GM19025 (cell line): ENCODE data around the gene RPS19BP1.
"Not testable (repeated sequence)": the region's sequence is repeated elsewhere in the genome, so short reads cannot be mapped to it uniquely, and the experiment has no call there.

Experiments used
- ATAC-seq: cut with Tn5 transposase; IDR thresholded peaks from one replicate; pipeline ENCODE4 v1.9.1; 2021; ENCODE audit warnings: mild to moderate bottlenecking, low read depth, moderate library complexity; ENCODE audit not compliant: unreplicated experiment

The RPS19BP1 gene

GRCh38 chr22:39515266-39516050, 17.1 kb downstream of the RPS19BP1 start:
- no peak for ATAC-seq

- ATAC-seq: no peak
Measured at GRCh38 chr22:39514373-39514973, 18.1 kb downstream of the RPS19BP1 start.

- ATAC-seq: no peak
Measured at GRCh38 chr22:39513791-39514190, 18.8 kb downstream of the RPS19BP1 start.

- no peak for ATAC-seq
Measured at GRCh38 chr22:39512026-39512425, 20.5 kb downstream of the RPS19BP1 start.

GRCh38 chr22:39511226-39511625, 21.3 kb downstream of the RPS19BP1 start:
- ATAC-seq: no peak

- ATAC-seq: no peak
Measured at GRCh38 chr22:39510529-39511149, 21.9 kb downstream of the RPS19BP1 start.

GRCh38 chr22:39508393-39508792, 24.2 kb downstream of the RPS19BP1 start:
- ATAC-seq: no peak

GRCh38 chr22:39507021-39507420, 25.5 kb downstream of the RPS19BP1 start:
- ATAC-seq: not testable (repeated sequence)

GRCh38 chr22:39504071-39504470, 28.5 kb downstream of the RPS19BP1 start:
- ATAC-seq: no peak

- ATAC-seq: no peak
Measured at GRCh38 chr22:39503630-39504029, 28.9 kb downstream of the RPS19BP1 start.

GRCh38 chr22:39502789-39503409, 29.6 kb downstream of the RPS19BP1 start:
- ATAC-seq: no peak

GRCh38 chr22:39502109-39502788, 30.3 kb downstream of the RPS19BP1 start, which contains the start of gene MIEF1:
TSS of gene MIEF1 (plus strand) at chr22:39502290. CDS start at chr22:39511295, 9,005 bp downstream.
- ATAC-seq: peak; percentile 95

- ATAC-seq: no peak
Measured at GRCh38 chr22:39501644-39502108, 30.9 kb downstream of the RPS19BP1 start.

GRCh38 chr22:39500101-39500500, 32.4 kb downstream of the RPS19BP1 start:
- ATAC-seq: no peak

- ATAC-seq: no peak
Measured at GRCh38 chr22:39498802-39499201, 33.7 kb downstream of the RPS19BP1 start.

GRCh38 chr22:39498368-39498767, 34.2 kb downstream of the RPS19BP1 start:
- no peak for ATAC-seq

- ATAC-seq: no peak
Measured at GRCh38 chr22:39497429-39497828, 35.1 kb downstream of the RPS19BP1 start.

- no peak for ATAC-seq
Measured at GRCh38 chr22:39496131-39496838, 36.3 kb downstream of the RPS19BP1 start.

- no peak for ATAC-seq
Measured at GRCh38 chr22:39494471-39495120, 38.0 kb downstream of the RPS19BP1 start.
